ENCODE results near the gene TMEM92.
"Not testable (repeated sequence)": the region's sequence is repeated elsewhere in the genome, so short reads cannot be mapped to it uniquely, and the experiment has no call there.

The TMEM92 gene

GRCh38 chr17:50301891-50302584, 27.8 kb downstream of the TMEM92 start:
- no peak for DNase-seq (ENCODE audit: low spot score)

- no peak for DNase-seq (ENCODE audit: low spot score)
Observed at GRCh38 chr17:50303051-50303450, 28.8 kb downstream of the TMEM92 start.

- DNase-seq (ENCODE audit: low spot score), result no peak
Observed at GRCh38 chr17:50303596-50303995, 29.3 kb downstream of the TMEM92 start.

GRCh38 chr17:50304781-50305404, 30.6 kb downstream of the TMEM92 start:
- DNase-seq (ENCODE audit: low spot score), result no peak

GRCh38 chr17:50307654-50308053, 33.4 kb downstream of the TMEM92 start:
- DNase-seq (ENCODE audit: low spot score), result no peak

GRCh38 chr17:50308666-50309065, 34.4 kb downstream of the TMEM92 start:
- no peak for DNase-seq (ENCODE audit: low spot score)

GRCh38 chr17:50310455-50311111, 36.3 kb downstream of the TMEM92 start:
- DNase-seq (ENCODE audit: low spot score), result no peak

GRCh38 chr17:50311112-50311460, 36.8 kb downstream of the TMEM92 start:
- no peak for DNase-seq (ENCODE audit: low spot score)

- no peak for DNase-seq (ENCODE audit: low spot score)
Observed at GRCh38 chr17:50311483-50311882, 37.2 kb downstream of the TMEM92 start.

- no peak for DNase-seq (ENCODE audit: low spot score)
Observed at GRCh38 chr17:50312308-50312707, 38.0 kb downstream of the TMEM92 start.

- DNase-seq (ENCODE audit: low spot score), result no peak
Observed at GRCh38 chr17:50314456-50315011, 40.3 kb downstream of the TMEM92 start.

- DNase-seq (ENCODE audit: low spot score), result no peak
Observed at GRCh38 chr17:50316016-50316587, 41.8 kb downstream of the TMEM92 start.

- DNase-seq (ENCODE audit: low spot score), result not testable (repeated sequence)
Observed at GRCh38 chr17:50316660-50317059, 42.4 kb downstream of the TMEM92 start.

- no peak for DNase-seq (ENCODE audit: low spot score)
Observed at GRCh38 chr17:50317121-50317520, 42.9 kb downstream of the TMEM92 start.

- DNase-seq (ENCODE audit: low spot score), result no peak
Observed at GRCh38 chr17:50318501-50319285, 44.4 kb downstream of the TMEM92 start.

- DNase-seq (ENCODE audit: low spot score), result no peak
Observed at GRCh38 chr17:50319306-50320004, 45.2 kb downstream of the TMEM92 start.

- DNase-seq (ENCODE audit: low spot score), result no peak
Observed at GRCh38 chr17:50322271-50322670, 48.0 kb downstream of the TMEM92 start.

- DNase-seq (ENCODE audit: low spot score), result no peak
Observed at GRCh38 chr17:50323060-50323459, 48.8 kb downstream of the TMEM92 start.

GRCh38 chr17:50325906-50326305, 51.6 kb downstream of the TMEM92 start:
- no peak for DNase-seq (ENCODE audit: low spot score)

- DNase-seq (ENCODE audit: low spot score), result no peak
Observed at GRCh38 chr17:50326831-50327364, 52.6 kb downstream of the TMEM92 start.

Data from RKO (cell line).